ENCODE results near the gene PHAF1. TPM values are rescaled to one million over a fixed set of nuclear protein-coding genes. Genes with fewer than 3 reads are reported as not detected.

Gene PHAF1
- total RNA-seq, 1 experiment from 2014 or later, result 21.9 TPM

- TF ChIP-seq, protein P1, sequence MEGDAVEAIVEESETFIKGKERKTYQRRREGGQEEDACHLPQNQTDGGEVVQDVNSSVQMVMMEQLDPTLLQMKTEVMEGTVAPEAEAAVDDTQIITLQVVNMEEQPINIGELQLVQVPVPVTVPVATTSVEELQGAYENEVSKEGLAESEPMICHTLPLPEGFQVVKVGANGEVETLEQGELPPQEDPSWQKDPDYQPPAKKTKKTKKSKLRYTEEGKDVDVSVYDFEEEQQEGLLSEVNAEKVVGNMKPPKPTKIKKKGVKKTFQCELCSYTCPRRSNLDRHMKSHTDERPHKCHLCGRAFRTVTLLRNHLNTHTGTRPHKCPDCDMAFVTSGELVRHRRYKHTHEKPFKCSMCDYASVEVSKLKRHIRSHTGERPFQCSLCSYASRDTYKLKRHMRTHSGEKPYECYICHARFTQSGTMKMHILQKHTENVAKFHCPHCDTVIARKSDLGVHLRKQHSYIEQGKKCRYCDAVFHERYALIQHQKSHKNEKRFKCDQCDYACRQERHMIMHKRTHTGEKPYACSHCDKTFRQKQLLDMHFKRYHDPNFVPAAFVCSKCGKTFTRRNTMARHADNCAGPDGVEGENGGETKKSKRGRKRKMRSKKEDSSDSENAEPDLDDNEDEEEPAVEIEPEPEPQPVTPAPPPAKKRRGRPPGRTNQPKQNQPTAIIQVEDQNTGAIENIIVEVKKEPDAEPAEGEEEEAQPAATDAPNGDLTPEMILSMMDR (IDR thresholded peaks at IDR 0.05; ENCODE audit: unreplicated experiment), result no peak
- Mint-ChIP-seq H3K9me3 (ENCODE audit: low read depth, unreplicated experiment) (no peaks in the 10 kb centered on the region), H3K27me3 (ENCODE audit: unreplicated experiment) (no peaks in the 10 kb centered on the region), H3K4me1 (ENCODE audit: low read depth, unreplicated experiment) (no peaks in the 10 kb centered on the region), H3K4me3 (ENCODE audit: low read depth, unreplicated experiment) (no peak overlapping the region), H3K36me3 (ENCODE audit: insufficient read depth, unreplicated experiment) (peaks cover 42% of the 10 kb centered on the region), H3K27ac (ENCODE audit: unreplicated experiment) (no peak overlapping the region)
- intact Hi-C loops (cut with micrococcal nuclease; ENCODE audit: unreplicated experiment), result no loop called here
- CTCF ChIA-PET, result no interaction called here
- DNase-seq, result no peak
- no TSS peak for BruUV-seq (replicated peaks)
These were observed 31.6 kb downstream of the PHAF1 start for GRCh38 chr16:67141391-67141790.

GRCh38 chr16:67142342-67142741, 32.6 kb downstream of the PHAF1 start:
- no TSS peak for BruUV-seq (replicated peaks)
- no peak for DNase-seq
- intact Hi-C loops (cut with micrococcal nuclease; ENCODE audit: unreplicated experiment), result no loop called here
- Mint-ChIP-seq H3K27ac (ENCODE audit: unreplicated experiment) (no peak overlapping the region), H3K4me3 (ENCODE audit: low read depth, unreplicated experiment) (no peak overlapping the region), H3K27me3 (ENCODE audit: unreplicated experiment) (no peaks in the 10 kb centered on the region), H3K4me1 (ENCODE audit: low read depth, unreplicated experiment) (no peaks in the 10 kb centered on the region), H3K9me3 (ENCODE audit: low read depth, unreplicated experiment) (no peaks in the 10 kb centered on the region), H3K36me3 (ENCODE audit: insufficient read depth, unreplicated experiment) (peaks cover 38% of the 10 kb centered on the region)
- CTCF ChIA-PET, result no interaction called here
- TF ChIP-seq, protein P1 (IDR thresholded peaks at IDR 0.05; ENCODE audit: unreplicated experiment), result no peak

- intact Hi-C loops (cut with micrococcal nuclease; ENCODE audit: unreplicated experiment), result no loop called here
- CTCF ChIA-PET, result interaction anchor here (0.6 kb wide), 1 partner anchor 950 kb away, joined by 4 read pairs; no protein-coding TSS in a partner anchor
- no peaks in the 10 kb centered on the region for H3K4me1 Mint-ChIP-seq (ENCODE audit: low read depth, unreplicated experiment)
- DNase-seq, result no peak
- H3K27ac Mint-ChIP-seq (ENCODE audit: unreplicated experiment), result no peak overlapping the region
- H3K4me3 Mint-ChIP-seq (ENCODE audit: low read depth, unreplicated experiment), result no peak overlapping the region
- no peaks in the 10 kb centered on the region for H3K9me3 Mint-ChIP-seq (ENCODE audit: low read depth, unreplicated experiment)
- no TSS peak for BruUV-seq (replicated peaks)
- peaks cover 51% of the 10 kb centered on the region for H3K36me3 Mint-ChIP-seq (ENCODE audit: insufficient read depth, unreplicated experiment)
- no peaks in the 10 kb centered on the region for H3K27me3 Mint-ChIP-seq (ENCODE audit: unreplicated experiment)
- TF ChIP-seq, protein P1 (IDR thresholded peaks at IDR 0.05; ENCODE audit: unreplicated experiment), result no peak
These were observed 35.2 kb downstream of the PHAF1 start for GRCh38 chr16:67144943-67145342.

- intact Hi-C loops (cut with micrococcal nuclease; ENCODE audit: unreplicated experiment), result no loop called here
- no peaks in the 10 kb centered on the region for H3K4me1 Mint-ChIP-seq (ENCODE audit: low read depth, unreplicated experiment)
- no peak overlapping the region for H3K4me3 Mint-ChIP-seq (ENCODE audit: low read depth, unreplicated experiment)
- H3K36me3 Mint-ChIP-seq (ENCODE audit: insufficient read depth, unreplicated experiment), result peaks cover 51% of the 10 kb centered on the region
- H3K27me3 Mint-ChIP-seq (ENCODE audit: unreplicated experiment), result no peaks in the 10 kb centered on the region
- H3K27ac Mint-ChIP-seq (ENCODE audit: unreplicated experiment), result no peak overlapping the region
- no peak for DNase-seq
- BruUV-seq (replicated peaks), result no TSS peak
- CTCF ChIA-PET, result no interaction called here
- H3K9me3 Mint-ChIP-seq (ENCODE audit: low read depth, unreplicated experiment), result no peaks in the 10 kb centered on the region
- TF ChIP-seq, protein P1 (IDR thresholded peaks at IDR 0.05; ENCODE audit: unreplicated experiment), result no peak
These were observed 36.0 kb downstream of the PHAF1 start for GRCh38 chr16:67145746-67146145.

Measured in Calu3 (cell line).